ENCODE data around the gene CGB8. TPM values are rescaled to one million over a fixed set of nuclear protein-coding genes. Genes with fewer than 3 reads are reported as not detected.

Gene CGB8
- total and polyA plus RNA-seq, 2 of the 4 experiments (the other 2 are of a cell fraction), result 0.48 TPM; not detected in 1

GRCh38 chr19:49085020-49085867 is 36.3 kb upstream of the CGB8 start, which contains the start of gene SNRNP70:
TSS of gene SNRNP70 (plus strand) at chr19:49085451. CDS start at chr19:49086415, 964 bp downstream.
- TF ChIP-seq BHLHE40 (IDR thresholded peaks at IDR 0.05; ENCODE audit: low read depth, low read length) (peak; percentile 46), RAD21 (IDR thresholded peaks at IDR 0.05; ENCODE audit: low read length) (no peak), POLR2A (IDR thresholded peaks at IDR 0.05; ENCODE audit: low read depth, low read length) (peak; percentile 97), MAZ (IDR thresholded peaks at IDR 0.05; ENCODE audit: borderline replicate concordance, low read depth, low read length) (peak; percentile 79; the same call in 1 of the 2 replicates), USF2 (IDR thresholded peaks at IDR 0.05; ENCODE audit: low read depth, low read length) (peak; percentile 25; the same call in 1 of the 2 replicates), CHD1 (IDR thresholded peaks at IDR 0.05; ENCODE audit: low read depth, low read length) (no peak), MXI1 (IDR thresholded peaks at IDR 0.05; ENCODE audit: borderline replicate concordance, low read depth, low read length) (peak; percentile 59; the same call in 1 of the 2 replicates), CEBPB (IDR thresholded peaks at IDR 0.05; ENCODE audit: low read depth, low read length) (no peak)
- peak; percentile 99 for ATAC-seq (ENCODE audit: low read depth)
- no peaks in the 10 kb centered on the region for H3K9me3 ChIP-seq (ENCODE audit: control insufficient read depth, insufficient read depth, low read length)
- H4K20me1 ChIP-seq (ENCODE audit: insufficient read depth, low read length), result peaks cover 44% of the 10 kb centered on the region
- peak within 1 kb of the TSS; percentile 95 for H4K91ac ChIP-seq (ENCODE audit: insufficient read depth, low read depth, low read length)
- H3K18ac ChIP-seq (ENCODE audit: low read depth, low read length), result peak within 1 kb of the TSS; percentile 77
- H2AK5ac ChIP-seq (ENCODE audit: low read depth, low read length), result peak within 1 kb of the TSS; percentile 79
- H3K4me3 ChIP-seq (ENCODE audit: insufficient read depth, low read depth, low read length), result peak within 1 kb of the TSS; percentile 69
- no peaks in the 10 kb centered on the region for H3K27me3 ChIP-seq (ENCODE audit: control insufficient read depth, insufficient read depth, low read length)
- peak within 1 kb of the TSS; percentile 92 for H2AK9ac ChIP-seq (replicated peaks; ENCODE audit: low read depth, low read length, poor library complexity)
- 0% methylated on average over 46 of the region's 89 CpGs; no CpG with 5 or more reads in 1 of the 2 experiments for WGBS, 2 experiments (ENCODE audit: extremely low coverage in 2 of 2, insufficient read length in 1 of 2)
- H3K4ac ChIP-seq (ENCODE audit: low read depth, low read length), result peak within 1 kb of the TSS; percentile 93
- H3K23ac ChIP-seq (ENCODE audit: low read depth, low read length), result peak within 1 kb of the TSS; percentile 80
- no TSS peak for BruUV-seq (replicated peaks)
- DNase-seq, result peak; percentile 99
- peak within 1 kb of the TSS; percentile 87 for H2BK5ac ChIP-seq (ENCODE audit: low read depth, low read length, poor library complexity, severe bottlenecking)
- H3K36me3 ChIP-seq (ENCODE audit: control insufficient read depth, insufficient read depth, low read length), result peaks cover 20% of the 10 kb centered on the region
- ChIA-PET POLR2A (ENCODE audit: unreplicated experiment) (interaction anchor here (0.6 kb wide), 1 partner anchor 47 kb away, joined by 4 read pairs; no protein-coding TSS in a partner anchor), CTCF (no interaction called here)
- peak within 1 kb of the TSS; percentile 86 for H3K9ac ChIP-seq (ENCODE audit: low read depth, low read length)
- H3K9me1 ChIP-seq (ENCODE audit: insufficient read depth, low read length), result 0 out of 2 replicates have a peak, but pooled peaks cover 2% of the 10 kb centered on the region
- H2BK20ac ChIP-seq (ENCODE audit: low read depth, low read length), result no peak within 1 kb of the TSS
- peak within 1 kb of the TSS; percentile 39; the same call in 1 of the 2 replicates for H2BK120ac ChIP-seq (ENCODE audit: low read depth, low read length)
- intact Hi-C loops (cut with micrococcal nuclease), result no loop called here
- peak within 1 kb of the TSS; percentile 82 to 99 for H4K8ac ChIP-seq (ENCODE audit: low read depth in 2 of 2, low read length in 2 of 2)
- H3K56ac ChIP-seq (ENCODE audit: extremely low read depth, insufficient read depth, low read length), result peak within 1 kb of the TSS; percentile 72
- peak within 1 kb of the TSS; percentile 86 for H3K4me2 ChIP-seq (ENCODE audit: low read depth, low read length)
- peak within 1 kb of the TSS; percentile 89 for H3K27ac ChIP-seq (ENCODE audit: insufficient read depth, low read length)
- peak within 1 kb of the TSS; percentile 95 for H4K5ac ChIP-seq (ENCODE audit: low read depth, low read length)
- peak within 1 kb of the TSS; percentile 95 for H3K14ac ChIP-seq (replicated peaks; ENCODE audit: low read depth, low read length)
- peaks cover 5 to 31% of the 10 kb centered on the region in 2 experiments; a peak in 3 of 4 replicates for H3K79me1 ChIP-seq (ENCODE audit: low read depth in 1 of 2, low read length in 2 of 2)
- peak within 1 kb of the TSS; percentile 88 for H2AFZ ChIP-seq (replicated peaks; ENCODE audit: low read length, poor library complexity)
- dilution Hi-C loops (cut with HindIII; ENCODE audit: low sequenced_read_pairs, unreplicated experiment), result no loop called here
- in situ Hi-C loops (cut with MboI; ENCODE audit: low sequenced_read_pairs), result no loop called here
- 0 out of 3 replicates have a peak within 1 kb of the TSS, but pooled peaks have one; percentile 1 for H2BK15ac ChIP-seq (ENCODE audit: low read depth, low read length)
- peaks cover 6% of the 10 kb centered on the region for H3K4me1 ChIP-seq (ENCODE audit: control insufficient read depth, insufficient read depth, low read length)

All from IMR-90 (cell line).